BJ (cell line): ENCODE results near the gene BRI3. TPM values are rescaled to one million over a fixed set of nuclear protein-coding genes. Genes with fewer than 3 reads are reported as not detected.

Experiments used
- CTCF ChIA-PET: fragments of 350-600 bp; formaldehyde crosslinking; extraction: SDS; loops from one replicate; lab custom pipeline; 2021; ENCODE audit warnings: antibody characterized with exemption, inconsistent platforms; lab: Yijun Ruan, JAX
- POLR2A ChIA-PET: fragments of 300-600 bp; sonication (Branson Sonifier 250); formaldehyde crosslinking; extraction: SDS; loops from one replicate; lab custom pipeline; 2021; ENCODE audit warnings: antibody characterized with exemption; lab: Charles Lee
- DNase-seq: peaks from one replicate; pipeline ENCODE4 v3.0.0-alpha.2; 2011; ENCODE audit warnings: low read depth
- H3K27me3 ChIP-seq: 2 replicates; pipeline ENCODE4 v1.6.0; 2011; ENCODE audit warnings: low read length; ENCODE audit not compliant: control insufficient read depth, insufficient read depth
- H3K36me3 ChIP-seq: 2 replicates; pipeline ENCODE4 v1.5.1; 2011; ENCODE audit warnings: low read length; ENCODE audit not compliant: control insufficient read depth, insufficient read depth
- H3K4me3 ChIP-seq: 2 replicates; pipeline ENCODE4 v1.5.1; 2011; ENCODE audit warnings: low read depth, mild to moderate bottlenecking, control low read depth, low read length
- CTCF ChIP-seq: IDR thresholded peaks from 2 replicates; pipeline ENCODE4 v1.5.1; 2011; ENCODE audit warnings: low read depth, mild to moderate bottlenecking, control low read depth, inconsistent platforms, low read length, moderate library complexity; ENCODE audit not compliant: insufficient read depth
- polyA plus RNA-seq: library from polyadenylated mRNA; depleted of rRNA; stranded (reverse); fragments of >200 nt; gene quantifications from 2 replicates; pipeline ENCODE4 v1.2.3, GENCODE V29; 2011

The BRI3 gene
- polyA plus RNA-seq, 1 experiment, result 163 TPM

DNA sequence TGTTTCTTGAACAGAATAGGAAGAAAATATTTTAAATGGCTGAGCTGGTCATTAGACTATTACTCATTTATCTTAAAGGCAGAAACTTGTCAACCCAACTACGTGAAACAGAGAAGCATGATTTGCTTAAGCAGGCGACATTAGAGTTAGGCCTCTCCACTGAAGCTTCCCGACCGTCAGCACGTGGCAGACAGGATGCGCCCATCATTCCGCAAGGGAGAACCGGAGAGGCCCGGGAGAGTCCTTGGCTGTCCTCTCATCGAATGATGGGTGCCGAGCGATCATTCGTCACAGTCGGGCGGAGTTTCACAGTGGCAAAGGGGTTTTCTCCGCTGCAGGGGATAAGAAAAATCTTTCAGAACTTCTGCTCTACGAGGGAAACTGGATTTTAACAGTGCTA, 11.8 kb downstream of the BRI3 start:
- CTCF ChIA-PET, result interaction anchor here (1.7 to 4.3 kb wide), 3 partner anchors 8 to 453 kb away, joined by 5 to 49 read pairs (median 18); partner anchors contain the start of gene BAIAP2L1
- DNase-seq, result no peak
- Histone ChIP-seq H3K27me3 (no peaks in the 10 kb centered on the region), H3K36me3 (peaks cover 28% of the 10 kb centered on the region), H3K4me3 (no peak overlapping the region)
- TF ChIP-seq CTCF, result no peak
- POLR2A ChIA-PET, result no interaction called here

DNA sequence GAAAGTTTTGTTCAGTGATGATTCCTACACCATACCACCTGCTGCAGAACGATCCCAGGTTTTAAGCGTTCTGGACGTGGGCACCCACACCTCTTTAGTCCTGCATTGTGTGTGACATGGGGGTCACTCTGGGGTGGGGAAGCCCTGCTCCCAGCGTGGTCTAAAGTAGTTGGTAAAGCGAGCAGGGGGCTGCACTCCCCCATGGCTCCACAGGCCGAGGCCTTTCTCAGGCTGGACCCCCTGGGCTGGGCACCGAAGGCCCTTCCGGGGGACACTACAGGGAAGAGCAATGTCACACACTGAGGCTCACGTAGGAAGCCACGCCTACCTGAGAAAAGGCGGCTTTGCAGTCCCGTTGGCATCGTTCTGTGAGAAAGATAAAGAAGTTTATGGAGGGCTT, 12.3 kb downstream of the BRI3 start:
- H3K36me3 ChIP-seq, result peaks cover 28% of the 10 kb centered on the region
- no peaks in the 10 kb centered on the region for H3K27me3 ChIP-seq
- POLR2A ChIA-PET, result no interaction called here
- H3K4me3 ChIP-seq, result no peak overlapping the region
- CTCF ChIA-PET, result interaction anchor here (0.9 to 4.3 kb wide), 5 partner anchors 9 to 452 kb away, joined by 3 to 49 read pairs (median 5); partner anchors contain the start of gene BAIAP2L1
- TF ChIP-seq CTCF, result no peak
- no peak for DNase-seq

- Histone ChIP-seq H3K36me3 (peaks cover 26% of the 10 kb centered on the region), H3K4me3 (no peak overlapping the region), H3K27me3 (no peaks in the 10 kb centered on the region)
- no peak for TF ChIP-seq CTCF
- ChIA-PET POLR2A (no interaction called here), CTCF (interaction anchor here (0.7 to 4.3 kb wide), 8 partner anchors 9 to 545 kb away, joined by 3 to 49 read pairs (median 4); partner anchors contain the start of gene BAIAP2L1)
- no peak for DNase-seq
Observed at GRCh38 chr7:98294326-98294725, 12.8 kb downstream of the BRI3 start.

- DNase-seq, result no peak
- Histone ChIP-seq H3K27me3 (no peaks in the 10 kb centered on the region), H3K4me3 (no peak overlapping the region), H3K36me3 (peaks cover 26% of the 10 kb centered on the region)
- CTCF ChIA-PET, result interaction anchor here (0.7 to 4.3 kb wide), 8 partner anchors 10 to 544 kb away, joined by 3 to 49 read pairs (median 4); partner anchors contain the start of gene BAIAP2L1
- POLR2A ChIA-PET, result no interaction called here
- peak; percentile 81 for TF ChIP-seq CTCF
Observed at GRCh38 chr7:98294798-98295382, 13.4 kb downstream of the BRI3 start.

DNA sequence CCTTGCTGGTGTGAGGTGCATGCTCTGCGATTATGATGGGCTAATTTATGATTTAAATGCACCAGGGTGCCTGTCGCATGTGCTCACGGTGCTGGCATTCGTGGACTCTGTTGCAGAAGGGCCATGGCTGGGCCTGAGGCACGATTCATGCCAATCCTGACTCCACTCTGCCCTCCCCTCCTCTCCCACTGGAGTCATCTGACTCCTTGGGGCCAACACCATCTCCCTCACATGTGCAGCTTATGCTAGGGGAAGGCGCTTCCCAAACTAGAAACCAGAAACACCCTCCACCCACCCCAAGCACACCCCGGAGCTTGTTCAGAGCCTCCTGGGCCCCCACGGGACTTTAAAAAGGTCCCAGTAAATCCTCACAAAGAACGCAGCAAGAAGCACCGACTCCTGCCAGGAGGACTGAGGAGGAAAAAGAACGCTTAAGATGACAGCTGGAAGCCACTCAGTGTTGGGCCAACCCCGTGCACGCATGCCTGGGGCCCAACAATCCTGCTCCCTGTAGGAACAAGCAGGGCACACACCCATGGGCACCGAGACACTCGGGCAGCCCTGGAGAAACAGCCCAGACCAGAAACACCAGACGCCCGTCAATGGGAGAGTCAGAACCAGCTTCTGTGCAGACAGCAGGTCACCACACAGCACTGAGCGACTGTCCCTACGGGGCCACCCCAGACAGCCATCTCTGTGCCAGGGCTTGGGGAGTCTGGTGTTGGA, 14.1 kb downstream of the BRI3 start:
- Histone ChIP-seq H3K36me3 (peaks cover 25% of the 10 kb centered on the region), H3K4me3 (no peak overlapping the region), H3K27me3 (no peaks in the 10 kb centered on the region)
- TF ChIP-seq CTCF, result no peak
- POLR2A ChIA-PET, result no interaction called here
- DNase-seq, result no peak
- CTCF ChIA-PET, result interaction anchor here (0.6 to 4.3 kb wide), 5 partner anchors 25 to 507 kb away, joined by 3 to 49 read pairs (median 3); partner anchors contain the start of gene BAIAP2L1
